Measurements from ENCODE around the gene CHRNA5.
"Not testable (repeated sequence)": the region's sequence is repeated elsewhere in the genome, so short reads cannot be mapped to it uniquely, and the experiment has no call there.

Gene CHRNA5

DNA sequence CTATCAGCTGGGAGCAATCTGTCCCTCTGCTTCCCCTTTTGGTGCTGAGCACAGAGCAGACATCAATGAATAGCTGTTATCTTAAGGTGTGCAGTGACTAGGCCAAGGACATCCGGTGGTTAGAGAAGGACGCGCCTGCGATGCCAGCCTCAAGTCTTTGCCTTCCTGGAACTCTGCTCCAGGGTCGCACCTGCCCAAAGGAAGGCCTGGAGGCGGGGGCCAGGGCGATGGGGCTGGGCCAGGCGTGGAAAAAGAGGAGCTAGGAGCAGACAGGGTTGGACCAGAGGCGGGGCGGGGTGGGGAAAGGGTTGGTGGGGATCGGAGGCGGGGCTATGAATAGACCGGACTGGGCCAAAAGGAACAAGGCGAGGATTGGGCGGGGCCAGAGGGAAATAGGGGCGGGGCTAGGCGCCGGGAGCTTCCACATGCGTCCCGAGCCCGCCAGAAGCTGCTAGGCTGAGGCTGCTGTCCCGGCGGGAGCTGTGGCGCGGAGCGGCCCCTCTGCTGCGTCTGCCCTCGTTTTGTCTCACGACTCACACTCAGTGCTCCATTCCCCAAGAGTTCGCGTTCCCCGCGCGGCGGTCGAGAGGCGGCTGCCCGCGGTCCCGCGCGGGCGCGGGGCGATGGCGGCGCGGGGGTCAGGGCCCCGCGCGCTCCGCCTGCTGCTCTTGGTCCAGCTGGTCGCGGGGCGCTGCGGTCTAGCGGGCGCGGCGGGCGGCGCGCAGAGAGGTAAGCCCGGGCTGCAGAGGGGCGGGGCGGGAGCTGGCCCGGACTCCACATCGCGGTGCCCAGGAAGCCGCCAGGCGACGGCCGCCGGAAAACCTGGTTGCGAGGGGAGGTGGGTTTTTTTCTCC is at the start of gene CHRNA5:
Gene CHRNA5 (plus strand): TSS at position 424 of the 854 bp plus-strand sequence. CDS start 200 bp downstream, at position 624.
- DNase-seq, result peak; percentile 87

DNA sequence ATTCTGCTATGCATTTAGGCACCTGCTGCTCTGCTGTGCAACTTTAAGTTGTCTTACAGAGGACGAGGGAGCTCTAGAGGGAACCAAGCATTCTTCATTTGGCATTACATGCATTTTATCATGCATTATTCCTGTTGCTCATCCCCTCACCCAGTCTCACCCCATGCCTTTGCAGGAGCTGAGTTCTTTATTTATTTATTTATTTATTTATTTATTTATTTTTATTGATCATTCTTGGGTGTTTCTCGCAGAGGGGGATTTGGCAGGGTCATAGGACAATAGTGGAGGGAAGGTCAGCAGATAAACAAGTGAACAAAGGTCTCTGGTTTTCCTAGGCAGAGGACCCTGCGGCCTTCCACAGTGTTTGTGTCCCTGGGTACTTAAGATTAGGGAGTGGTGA is 45.3 kb upstream of the CHRNA5 start:
- DNase-seq, result not testable (repeated sequence)

DNA sequence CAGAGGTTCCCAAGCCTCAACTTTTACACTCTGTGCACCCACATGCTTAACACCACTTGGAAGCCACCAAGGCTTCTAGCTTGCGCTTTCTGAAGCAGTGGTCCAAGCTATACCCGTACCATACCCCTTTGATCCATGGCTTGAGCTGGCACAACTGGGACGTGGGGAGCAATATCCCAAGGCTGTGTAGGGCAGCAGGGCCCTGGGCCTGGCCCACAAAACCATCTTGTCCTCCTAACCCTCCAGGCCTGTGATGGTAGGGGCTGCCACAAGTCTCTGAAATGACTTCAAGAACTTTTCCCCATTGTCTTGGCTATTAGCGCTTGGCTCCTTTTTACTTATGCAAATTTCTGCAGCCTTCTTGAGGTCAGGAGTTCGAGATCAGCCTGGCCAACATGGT is 41.1 kb upstream of the CHRNA5 start:
- DNase-seq, result no peak

DNA sequence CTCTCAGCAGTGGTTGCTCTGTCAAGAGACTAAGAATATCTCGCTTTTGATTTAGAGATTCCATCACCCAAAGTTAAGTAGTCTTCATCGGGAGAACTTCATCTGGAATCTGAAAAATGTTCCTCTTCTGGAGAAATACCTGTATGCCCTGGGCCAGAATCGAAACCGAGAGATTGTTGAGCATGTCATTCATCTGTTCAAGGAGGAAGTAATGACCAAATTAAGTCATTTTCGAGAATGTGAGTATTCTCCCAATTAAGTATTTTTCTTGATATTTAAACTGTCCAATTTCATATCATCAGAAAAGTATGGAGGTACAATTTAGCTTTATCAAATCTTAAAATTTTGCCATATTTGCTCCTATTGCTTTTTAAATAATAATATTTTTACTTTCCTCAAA is 38.0 kb upstream of the CHRNA5 start:
- DNase-seq, result no peak

DNA sequence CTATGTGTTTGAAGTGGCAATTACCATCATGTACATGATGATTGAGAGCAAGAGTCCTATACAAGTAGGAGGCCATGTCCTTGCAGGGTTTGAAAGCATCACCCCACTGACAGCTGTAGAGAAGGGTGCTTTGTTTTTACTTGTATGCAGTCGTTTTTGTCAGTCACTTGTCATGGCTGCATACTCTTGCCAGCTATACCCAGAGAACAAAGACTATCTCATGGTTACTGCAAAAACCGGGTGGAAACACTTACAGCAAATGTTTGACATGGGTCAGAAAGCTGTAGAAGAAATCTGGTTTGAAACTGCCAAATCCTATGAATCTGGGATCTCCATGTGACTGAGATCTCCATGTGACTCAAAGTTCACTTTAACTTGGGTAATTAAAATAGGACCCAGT is 32.0 kb upstream of the CHRNA5 start:
- no peak for DNase-seq

DNA sequence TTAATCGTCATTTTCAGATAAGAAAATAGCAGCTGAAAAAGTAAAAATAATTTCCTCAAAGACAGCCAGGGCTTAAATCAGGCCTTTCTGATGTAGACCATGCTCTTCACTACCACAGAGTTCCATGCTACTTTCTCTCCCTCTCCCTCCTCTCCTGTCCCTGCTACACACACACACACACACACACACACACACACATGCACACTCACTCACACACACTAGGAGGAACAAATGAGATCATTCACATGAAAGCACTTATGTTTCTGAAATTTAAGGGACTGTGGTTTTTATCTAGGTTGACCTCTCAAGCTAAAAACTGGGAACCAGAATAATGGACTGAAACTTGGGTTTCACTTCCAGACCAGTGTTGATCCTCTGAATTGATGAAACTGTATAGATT is 29.2 kb upstream of the CHRNA5 start:
- DNase-seq, result no peak

DNA sequence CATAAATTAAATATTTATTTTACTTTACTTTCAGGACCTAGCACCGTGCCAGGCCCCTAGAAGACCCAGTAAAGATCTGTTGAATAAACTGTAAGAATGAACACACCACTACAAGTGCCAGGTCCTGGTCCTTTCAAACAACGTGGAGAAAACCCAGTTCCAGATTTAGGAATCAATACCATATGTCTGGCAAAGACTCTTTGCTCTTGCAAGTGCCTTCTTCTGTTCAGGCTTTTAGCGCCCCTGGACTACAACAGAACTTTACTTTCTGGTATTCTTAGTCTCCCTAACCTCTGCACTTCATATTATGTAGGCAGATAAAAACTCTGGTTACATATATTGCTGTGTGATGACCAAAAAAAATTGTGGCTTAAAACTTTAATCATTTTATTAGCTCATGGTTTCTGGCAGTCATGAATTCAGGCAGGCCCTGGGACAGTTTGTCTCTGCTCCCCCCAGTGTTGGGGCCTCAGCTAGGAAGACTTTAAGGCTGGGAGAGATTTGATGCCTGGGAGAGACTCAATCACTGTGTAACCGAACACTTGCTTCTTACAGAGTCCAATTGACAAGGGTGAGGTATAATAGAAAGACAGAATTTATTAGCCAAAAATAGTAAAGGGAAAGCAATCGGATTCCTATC is 27.9 kb upstream of the CHRNA5 start:
- DNase-seq, result no peak

DNA sequence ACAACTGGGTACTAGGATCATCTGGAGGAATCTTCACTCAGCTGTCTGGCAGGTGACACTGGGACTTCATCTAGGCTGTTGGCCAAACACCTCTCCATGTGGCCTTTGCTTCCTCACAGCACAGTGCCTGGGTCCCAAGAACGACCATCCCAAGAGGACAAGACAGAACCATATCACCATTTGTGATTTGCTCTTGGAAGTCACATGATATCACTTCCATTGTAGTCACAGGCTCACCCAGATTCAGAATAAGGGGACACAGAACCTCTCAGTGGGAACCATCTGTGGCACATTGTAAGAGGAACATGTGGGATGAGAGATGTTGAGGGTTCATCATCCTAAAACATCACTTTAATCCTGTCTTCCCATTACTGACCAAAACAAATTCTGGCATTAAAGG is 27.0 kb upstream of the CHRNA5 start:
- no peak for DNase-seq

DNA sequence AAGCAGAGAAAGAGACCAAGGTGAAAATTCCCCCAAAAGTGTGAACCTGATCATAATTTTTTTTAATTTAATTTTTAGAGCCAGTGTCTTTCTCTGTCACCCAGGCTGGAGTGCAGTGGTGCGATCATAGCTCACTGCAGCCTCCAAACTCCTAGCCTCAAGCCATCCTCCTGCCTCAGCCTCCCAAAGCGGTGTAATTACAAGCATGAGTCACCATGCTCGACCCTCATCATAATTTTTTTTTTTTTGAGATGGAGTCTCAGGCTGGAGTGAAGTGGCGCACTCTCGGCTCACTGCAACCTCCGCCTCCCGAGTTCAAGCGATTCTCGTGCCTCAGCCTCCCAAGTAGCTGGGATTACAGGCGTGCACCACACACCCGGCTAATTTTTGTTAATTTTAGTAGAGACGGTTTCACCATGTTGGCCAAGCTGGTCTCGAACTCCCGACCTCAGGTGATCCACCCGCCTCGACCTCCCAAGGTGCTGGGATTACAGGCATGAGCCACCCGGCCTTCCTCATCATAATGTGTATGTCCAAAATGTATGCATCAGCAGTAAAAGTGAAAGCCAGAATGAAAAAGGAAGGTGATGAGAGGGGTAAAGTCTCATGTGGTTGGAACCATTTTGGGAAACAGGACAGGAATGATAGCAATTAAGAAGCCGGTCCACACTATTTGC is 25.7 kb upstream of the CHRNA5 start:
- not testable (repeated sequence) for DNase-seq

DNA sequence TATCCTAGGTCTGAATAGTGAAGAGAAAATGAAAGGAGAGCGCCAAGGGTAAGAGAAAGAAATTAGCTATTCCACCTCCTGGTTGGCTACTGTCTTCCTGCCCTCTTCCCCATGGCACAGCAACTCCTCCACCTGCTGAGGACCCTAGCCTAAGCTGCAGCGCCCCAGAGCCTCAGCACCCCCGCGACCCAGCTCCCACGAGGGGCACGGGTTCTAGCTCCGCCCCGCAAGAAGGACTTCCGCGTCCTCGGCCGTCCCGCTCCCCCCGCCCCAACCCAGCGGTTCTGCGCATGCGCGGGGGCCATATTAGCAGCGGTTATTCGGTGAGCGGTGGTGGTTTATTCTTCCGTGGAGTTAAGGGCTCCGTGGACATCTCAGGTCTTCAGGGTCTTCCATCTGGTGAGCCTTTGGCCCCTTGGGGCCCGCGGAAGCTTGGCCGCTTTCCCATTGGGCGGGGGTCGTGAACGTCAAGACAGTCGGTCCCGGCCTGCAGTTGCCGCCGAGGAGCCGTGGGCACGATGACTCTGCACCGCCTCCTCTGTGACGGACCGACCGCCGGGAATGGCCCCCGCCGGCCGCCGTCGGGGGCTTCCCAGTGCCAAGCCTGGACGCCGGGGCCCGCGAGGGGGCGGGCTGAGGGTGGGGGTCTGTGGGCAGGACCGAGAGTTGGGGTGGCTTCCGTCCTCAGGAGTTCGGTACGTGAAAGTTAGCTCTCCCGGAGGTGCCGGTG is 25.0 kb upstream of the CHRNA5 start, which contains the start of gene PSMA4:
Gene PSMA4 (plus strand): TSS at position 304 of the 730 bp plus-strand sequence. CDS start 1,484 bp downstream, outside the sequence.
- peak; percentile 84 for DNase-seq

DNA sequence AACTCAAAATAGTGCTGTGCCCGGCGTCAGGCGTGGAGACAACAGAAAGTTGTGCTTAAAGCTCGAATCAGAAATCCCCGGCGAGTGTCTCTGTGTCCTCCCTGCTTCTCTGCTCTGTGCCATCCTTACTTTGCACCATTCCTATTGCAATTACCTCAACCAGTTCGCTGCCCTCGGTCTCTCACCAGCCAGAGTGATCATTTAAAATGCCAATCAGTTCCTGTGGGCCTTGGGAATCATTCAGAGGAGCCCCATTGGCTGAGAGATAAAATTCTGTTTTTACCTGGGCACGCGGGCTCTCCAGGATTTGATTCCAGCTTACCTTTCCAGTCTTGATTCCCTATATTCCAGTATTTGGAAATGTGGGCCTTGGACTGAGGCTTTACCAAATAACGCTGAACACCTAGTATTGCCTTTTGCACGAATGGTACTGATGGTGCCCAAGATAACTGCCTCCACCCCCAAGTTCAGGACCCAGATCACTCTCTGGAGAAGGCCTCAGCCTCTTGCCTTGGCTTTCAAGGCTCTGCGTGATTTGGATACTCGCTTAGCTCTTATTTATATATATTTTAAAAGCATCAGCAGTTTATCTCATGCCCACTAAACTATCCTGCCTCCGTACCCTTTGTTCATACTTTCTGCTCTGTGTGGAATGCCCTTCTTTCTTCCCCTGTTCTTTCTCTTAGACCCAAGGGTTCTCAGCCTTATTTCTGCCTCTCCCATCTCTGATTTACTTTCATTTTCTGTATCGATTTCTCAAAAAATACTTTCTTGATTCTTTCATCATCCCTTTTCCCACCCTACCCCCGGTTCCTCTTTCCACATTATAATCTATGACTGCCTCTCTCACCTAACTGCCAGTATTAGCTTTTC is 24.2 kb upstream of the CHRNA5 start:
- DNase-seq, result no peak

DNA sequence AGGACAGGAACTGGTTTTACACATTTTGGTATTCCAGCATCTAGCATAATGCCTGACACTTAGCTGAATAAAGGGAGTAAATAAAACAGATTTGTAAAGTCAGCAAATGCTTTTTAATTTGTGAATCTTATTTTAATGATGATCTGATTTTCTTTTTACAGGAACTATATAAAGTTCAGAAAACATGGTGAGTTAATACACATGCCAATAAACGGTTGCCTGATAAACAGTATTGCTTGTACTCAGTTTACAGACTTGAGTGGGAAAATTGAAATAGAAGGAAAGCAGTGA is 23.6 kb upstream of the CHRNA5 start:
- no peak for DNase-seq

DNA sequence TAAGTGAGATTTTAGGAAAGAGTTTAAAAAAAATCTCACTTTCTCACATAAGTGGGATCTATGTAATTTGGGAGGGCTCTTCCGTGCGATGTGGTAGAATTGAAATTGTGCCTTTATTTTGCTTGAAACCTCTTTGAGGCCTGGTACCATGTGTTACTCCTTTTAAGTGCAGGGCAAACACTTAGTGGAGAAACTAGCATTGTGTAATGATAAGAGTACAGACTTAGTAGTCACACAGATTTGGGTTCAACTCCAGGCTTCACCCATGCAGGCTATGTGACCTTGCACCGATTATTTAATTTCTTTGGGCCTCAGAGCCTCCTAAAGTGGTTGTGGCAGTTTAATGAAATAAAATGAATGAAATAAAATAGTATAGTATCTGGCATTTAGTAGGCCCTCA is 22.7 kb upstream of the CHRNA5 start:
- no peak for DNase-seq

DNA sequence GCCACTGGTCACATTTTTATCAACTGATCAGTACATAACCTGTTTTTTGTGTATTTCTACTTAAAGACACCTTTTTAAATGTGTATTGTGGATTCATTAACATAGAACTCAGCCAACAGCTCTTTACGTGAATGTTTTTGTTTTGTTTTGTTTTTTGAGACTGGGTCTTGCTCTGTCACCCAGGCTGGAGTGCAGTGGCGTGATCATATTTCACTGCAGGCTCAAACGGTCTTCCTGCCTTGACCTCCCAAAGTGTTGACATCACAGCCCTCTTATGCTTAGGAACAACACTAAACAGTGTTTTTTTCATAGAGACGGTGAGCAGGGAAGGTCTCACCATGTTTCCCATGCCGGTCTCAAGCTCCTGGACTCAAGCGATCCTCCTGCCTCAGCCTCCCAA is 15.1 kb upstream of the CHRNA5 start:
- no peak for DNase-seq

DNA sequence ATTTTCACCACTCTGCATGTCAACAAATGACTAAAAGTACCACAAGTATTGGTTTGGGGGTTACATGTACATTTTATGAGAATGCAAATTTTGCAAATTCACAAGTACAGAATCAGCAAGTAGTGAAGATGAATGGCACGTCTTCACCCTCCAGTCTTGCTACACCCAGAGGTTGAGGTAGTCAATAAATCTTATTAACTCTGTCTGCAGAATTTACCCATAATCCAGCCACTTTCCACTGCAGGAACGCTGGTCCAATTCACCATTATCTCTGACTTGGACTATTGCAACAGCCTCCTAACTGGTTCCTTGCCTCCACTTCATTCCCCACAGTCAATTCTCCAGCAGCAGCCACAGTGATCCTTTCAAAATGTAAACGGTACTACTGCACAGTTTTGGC is 14.5 kb upstream of the CHRNA5 start:
- no peak for DNase-seq

DNA sequence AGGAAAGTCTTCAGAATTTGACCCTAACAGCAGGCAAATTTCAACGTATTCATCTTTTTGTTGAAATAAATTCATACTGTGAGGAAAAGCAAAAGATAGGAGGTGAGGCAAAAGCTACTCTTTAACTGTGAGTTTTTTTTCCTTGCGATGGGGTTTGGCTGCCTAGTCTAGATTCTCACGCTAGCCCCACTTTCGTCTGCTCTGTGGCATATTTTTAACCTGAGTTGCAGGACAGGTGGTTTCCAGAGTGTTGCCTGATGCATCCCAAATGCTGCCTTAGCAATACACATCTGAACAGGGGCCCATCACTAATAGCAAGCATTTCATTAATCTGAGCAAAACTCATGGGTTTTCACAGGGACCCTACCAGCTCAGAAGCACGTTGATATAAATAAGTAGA is 13.4 kb upstream of the CHRNA5 start:
- DNase-seq, result no peak

DNA sequence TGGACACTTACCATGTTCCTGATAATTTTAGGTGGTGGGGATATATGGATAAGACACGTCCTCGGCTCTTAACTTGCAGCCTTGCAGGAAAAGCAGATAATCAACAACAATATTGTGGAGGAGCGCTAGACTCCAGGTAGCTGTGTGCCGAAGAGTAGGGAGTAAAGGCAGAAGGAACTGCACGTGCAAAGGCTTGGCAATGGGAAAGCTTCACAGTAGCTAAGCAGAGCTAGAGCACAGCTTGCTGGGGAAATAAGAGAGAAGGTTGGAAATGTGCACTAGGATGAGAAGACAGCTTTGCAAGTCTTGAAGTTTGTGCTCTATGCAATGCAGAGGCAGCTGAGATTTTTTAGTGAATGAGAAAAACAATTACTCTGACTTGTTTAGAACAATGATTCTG is 12.7 kb upstream of the CHRNA5 start:
- no peak for DNase-seq

DNA sequence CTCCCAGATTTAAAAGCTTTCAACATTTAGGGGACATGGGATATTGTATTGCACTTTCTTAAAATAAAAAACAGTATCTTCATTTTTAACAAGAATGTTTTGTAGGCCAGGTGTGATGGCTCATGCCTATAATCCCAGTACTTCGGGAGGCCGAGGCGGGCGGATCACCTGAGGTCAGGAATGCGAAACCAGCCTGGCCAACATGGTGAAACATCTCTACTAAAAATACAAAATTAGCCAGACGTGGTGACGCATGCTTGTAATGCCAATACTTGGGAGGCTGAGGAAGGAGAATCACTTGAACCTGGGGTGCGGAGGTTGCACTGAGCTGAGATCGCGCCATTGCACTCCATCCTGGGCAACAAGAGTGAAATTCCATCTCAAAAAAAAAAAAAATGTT is 5.1 kb upstream of the CHRNA5 start:
- not testable (repeated sequence) for DNase-seq

DNA sequence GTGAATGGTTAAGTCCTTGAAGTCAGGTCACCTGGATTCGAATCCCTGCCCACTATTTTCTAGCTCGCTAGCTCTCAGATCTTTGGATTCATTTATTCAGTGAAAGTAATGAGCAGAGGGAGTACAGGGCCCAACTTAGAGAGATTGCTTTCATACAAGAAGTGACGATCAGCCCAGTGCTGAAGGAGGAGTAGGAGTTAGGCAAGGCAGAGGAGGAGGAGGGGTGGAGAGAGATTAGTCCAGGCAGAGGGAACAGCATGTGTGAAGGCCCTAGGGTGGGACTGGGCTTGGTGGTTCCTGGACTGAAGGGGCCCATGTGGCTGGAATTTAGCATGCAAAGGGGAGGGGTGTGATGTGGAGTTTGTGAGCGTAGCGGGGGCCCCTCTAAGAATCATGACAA is 3.8 kb upstream of the CHRNA5 start:
- DNase-seq, result no peak

DNA sequence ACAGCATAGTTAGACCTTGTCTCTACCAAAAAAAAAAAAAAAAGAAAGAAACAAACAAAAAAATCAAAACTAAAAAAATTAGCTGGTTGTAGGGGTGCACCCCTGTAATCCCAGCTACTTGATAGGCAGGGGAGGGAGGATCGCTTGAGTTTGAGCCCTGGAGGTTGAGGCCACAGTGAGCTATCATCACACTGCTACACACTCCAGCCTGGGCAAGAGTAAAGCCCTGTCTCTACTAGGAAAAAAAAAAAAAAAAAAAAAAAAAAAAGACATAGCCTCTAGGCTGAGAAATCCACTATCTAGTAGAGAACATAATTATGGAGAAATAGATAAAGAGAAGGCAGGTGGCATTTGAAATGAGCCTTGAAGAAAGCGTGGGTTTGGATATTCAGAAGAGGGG is 2.2 kb upstream of the CHRNA5 start:
- DNase-seq, result no peak

DNA sequence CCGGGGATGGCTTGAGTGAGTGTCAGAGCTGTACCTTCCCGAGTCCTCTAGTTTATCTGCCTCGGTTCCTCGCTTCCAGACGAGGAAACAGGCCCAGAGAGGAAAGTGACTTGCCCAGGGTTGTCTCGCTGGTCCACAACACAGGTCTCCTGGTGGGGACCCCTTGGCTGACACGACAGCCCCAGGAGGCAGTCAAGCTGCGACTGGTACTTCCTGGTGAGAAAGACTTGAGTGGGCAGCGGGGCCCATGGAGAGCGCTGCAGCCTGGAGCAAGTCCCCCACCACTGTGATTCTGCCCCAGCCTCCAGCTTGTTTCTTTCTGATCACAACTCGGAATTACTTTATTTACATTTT is 600 bp upstream of the CHRNA5 start:
- DNase-seq, result no peak

Measured in SHP77 treated with DMSO at 0.1 percent for 48 hours (cell line).